Muscle of leg (tissue), 11 donors: ENCODE measurements around the gene RAI14. TPM values are rescaled to one million over a fixed set of nuclear protein-coding genes. Genes with fewer than 3 reads are reported as not detected.

Experiments used
- DNase-seq: peaks from one replicate; pipeline ENCODE4 v3.0.0; 2013
- H3K27ac ChIP-seq: one replicate; pipeline ENCODE4 v1.5.1; 2013; ENCODE audit warnings: mild to moderate bottlenecking, low read length, control low read depth
- H3K27me3 ChIP-seq: one replicate; pipeline ENCODE4 v1.6.1; 2013; ENCODE audit warnings: low read length; ENCODE audit not compliant: control insufficient read depth, insufficient read depth
- H3K36me3 ChIP-seq: one replicate; pipeline ENCODE4 v1.6.1; 2013; ENCODE audit warnings: low read length; ENCODE audit not compliant: control insufficient read depth, insufficient read depth
- H3K4me1 ChIP-seq: one replicate; pipeline ENCODE4 v1.6.1; 2013; ENCODE audit warnings: low read length; ENCODE audit not compliant: control insufficient read depth, insufficient read depth
- H3K4me3 ChIP-seq: one replicate; pipeline ENCODE4 v1.5.1; 2013; ENCODE audit warnings: low read length, control low read depth
- H3K9me3 ChIP-seq: replicated peaks from 2 replicates; pipeline ENCODE4 v1.6.1; 2013; ENCODE audit warnings: low read depth, low read length; ENCODE audit not compliant: control insufficient read depth
- WGBS: methylation state at CpG from one replicate; pipeline ENCODE4 v1.1.5; 2013; ENCODE audit warnings: missing lambda C conversion rate; ENCODE audit not compliant: insufficient coverage; 5-methylcytosine and 5-hydroxymethylcytosine counted together
- polyA plus RNA-seq, 8 donors: library from polyadenylated mRNA; unstranded; fragments of 120-200 nt; gene quantifications; one replicate each; pipeline versions ENCODE4 v1.2.1 to v1.2.3, GENCODE V29; 2013; ENCODE audit warnings: inconsistent platforms in 1 of 8, low replicate concordance in 1 of 8; ENCODE audit not compliant: insufficient read length in 8 of 8, insufficient read depth in 1 of 8
- total RNA-seq: library from RNA; stranded (reverse); fragments of 120-200 nt; gene quantifications from one replicate; pipeline ENCODE4 v1.2.4, GENCODE V29; 2013

RAI14 gene
- total and polyA plus RNA-seq, 9 donors = 15.7 to 40.4 (median 24.3) TPM

DNA sequence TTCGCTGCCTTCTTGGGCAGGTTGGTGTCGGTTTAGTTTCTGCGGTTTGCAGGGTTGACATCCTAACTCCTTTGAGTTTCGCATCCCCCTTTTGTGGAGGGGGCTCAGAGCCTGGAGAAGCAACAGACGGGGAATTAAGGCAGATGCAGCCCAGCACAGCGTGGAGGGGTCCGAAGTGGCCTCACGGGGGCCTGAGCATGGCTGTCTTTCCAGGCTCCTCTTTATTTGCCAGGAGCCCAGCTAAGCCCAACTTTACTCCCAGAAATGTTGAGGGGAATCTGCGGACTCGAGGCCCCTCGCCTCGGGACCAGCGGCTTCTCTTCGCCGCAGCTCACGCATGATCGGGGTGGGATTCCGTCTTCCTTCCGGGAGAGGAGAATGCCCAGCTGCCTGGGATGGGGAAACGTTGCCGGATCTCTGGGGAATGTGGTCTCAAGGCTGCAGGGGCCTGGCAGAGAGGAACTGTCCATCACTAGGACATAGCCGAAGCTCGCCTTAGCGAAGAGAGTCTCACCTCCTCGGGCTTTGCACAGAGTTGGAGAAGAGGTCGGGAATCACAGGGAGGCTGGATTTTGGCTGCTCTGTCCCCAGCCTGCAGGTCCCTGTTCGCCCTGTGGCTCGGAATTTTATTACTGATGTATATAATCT is 1.3 kb downstream of the RAI14 start:
- Histone ChIP-seq H3K27ac (peak overlapping the region; percentile 98), H3K36me3 (peaks cover 2% of the 10 kb centered on the region), H3K4me3 (peak overlapping the region; percentile 85), H3K27me3 (peaks cover 12% of the 10 kb centered on the region), H3K9me3 (no peaks in the 10 kb centered on the region), H3K4me1 (peaks cover 17% of the 10 kb centered on the region)
- peak; percentile 50 for DNase-seq
- WGBS = under 1% methylated on average over 19 of the region's 28 CpGs

GRCh38 chr5:34657988-34658387 is 1.9 kb downstream of the RAI14 start:
- WGBS = 17% methylated on average over 2 of the region's 4 CpGs
- H3K27me3 ChIP-seq = peaks cover 12% of the 10 kb centered on the region
- H3K9me3 ChIP-seq = no peaks in the 10 kb centered on the region
- peak overlapping the region; percentile 85 for H3K4me3 ChIP-seq
- DNase-seq = peak; percentile 33
- H3K36me3 ChIP-seq = peaks cover 2% of the 10 kb centered on the region
- H3K4me1 ChIP-seq = peaks cover 17% of the 10 kb centered on the region
- H3K27ac ChIP-seq = peak overlapping the region; percentile 98

DNA sequence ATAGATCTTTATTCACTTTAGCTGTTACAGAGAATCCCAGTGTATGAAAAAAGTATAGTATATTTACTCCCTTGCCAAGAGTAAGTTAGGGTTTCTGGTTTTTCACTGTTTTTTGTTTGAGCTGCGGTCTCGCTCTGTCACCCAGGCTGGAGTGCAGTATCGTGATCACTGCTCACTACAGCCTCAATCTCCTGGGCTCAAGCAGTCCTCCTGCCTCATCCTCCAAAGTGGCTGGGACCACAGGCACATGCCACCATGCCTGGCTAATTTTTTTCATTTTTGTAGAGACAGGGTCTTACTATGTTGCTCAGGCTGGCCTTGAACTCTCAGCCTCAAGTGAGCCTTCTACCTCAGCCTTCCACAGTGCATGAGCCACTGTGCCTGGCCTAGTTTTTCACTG is 3.0 kb downstream of the RAI14 start:
- H3K27me3 ChIP-seq = peaks cover 12% of the 10 kb centered on the region
- WGBS = 95% methylated on average over 3 of the region's 3 CpGs

DNA sequence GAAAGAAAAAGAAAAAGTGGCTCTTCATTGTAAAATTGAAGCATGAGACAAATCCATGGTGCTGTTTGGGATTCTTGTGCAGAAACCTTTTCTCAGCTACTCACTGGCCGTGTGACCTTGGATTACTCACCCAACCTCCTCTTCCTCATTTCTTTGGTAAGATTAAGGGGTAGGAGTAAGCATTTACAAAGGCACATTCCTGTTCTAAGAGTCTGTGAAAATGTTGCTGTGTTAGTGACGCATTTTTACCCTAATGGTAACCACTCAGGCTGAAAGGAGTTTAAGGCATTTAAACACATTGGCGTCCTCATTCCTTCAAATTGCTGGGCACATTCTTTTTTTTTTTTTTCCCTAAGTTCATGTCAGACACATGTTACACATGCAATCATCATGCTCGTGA is 4.3 kb downstream of the RAI14 start:
- Histone ChIP-seq H3K27ac (no peak overlapping the region), H3K36me3 (peaks cover 5% of the 10 kb centered on the region), H3K27me3 (peaks cover 12% of the 10 kb centered on the region), H3K9me3 (no peaks in the 10 kb centered on the region), H3K4me1 (peaks cover 17% of the 10 kb centered on the region), H3K4me3 (no peak overlapping the region)
- no peak for DNase-seq
- 100% methylated on average over 2 of the region's 4 CpGs for WGBS

More for the DNA sequence above, 3.0 kb downstream of the RAI14 start:
- DNase-seq = no peak
- Histone ChIP-seq H3K9me3 (no peaks in the 10 kb centered on the region), H3K4me1 (peaks cover 17% of the 10 kb centered on the region), H3K27ac (no peak overlapping the region), H3K4me3 (no peak overlapping the region), H3K36me3 (peaks cover 5% of the 10 kb centered on the region)

- no CpG with 5 or more reads among the region's 7 CpGs for WGBS
- Histone ChIP-seq H3K4me3 (no peak overlapping the region), H3K27me3 (no peaks in the 10 kb centered on the region), H3K27ac (no peak overlapping the region), H3K4me1 (no peaks in the 10 kb centered on the region), H3K9me3 (no peaks in the 10 kb centered on the region), H3K36me3 (peaks cover 9% of the 10 kb centered on the region)
- DNase-seq = no peak
These were observed 7.8 kb downstream of the RAI14 start for GRCh38 chr5:34663771-34664496.

DNA sequence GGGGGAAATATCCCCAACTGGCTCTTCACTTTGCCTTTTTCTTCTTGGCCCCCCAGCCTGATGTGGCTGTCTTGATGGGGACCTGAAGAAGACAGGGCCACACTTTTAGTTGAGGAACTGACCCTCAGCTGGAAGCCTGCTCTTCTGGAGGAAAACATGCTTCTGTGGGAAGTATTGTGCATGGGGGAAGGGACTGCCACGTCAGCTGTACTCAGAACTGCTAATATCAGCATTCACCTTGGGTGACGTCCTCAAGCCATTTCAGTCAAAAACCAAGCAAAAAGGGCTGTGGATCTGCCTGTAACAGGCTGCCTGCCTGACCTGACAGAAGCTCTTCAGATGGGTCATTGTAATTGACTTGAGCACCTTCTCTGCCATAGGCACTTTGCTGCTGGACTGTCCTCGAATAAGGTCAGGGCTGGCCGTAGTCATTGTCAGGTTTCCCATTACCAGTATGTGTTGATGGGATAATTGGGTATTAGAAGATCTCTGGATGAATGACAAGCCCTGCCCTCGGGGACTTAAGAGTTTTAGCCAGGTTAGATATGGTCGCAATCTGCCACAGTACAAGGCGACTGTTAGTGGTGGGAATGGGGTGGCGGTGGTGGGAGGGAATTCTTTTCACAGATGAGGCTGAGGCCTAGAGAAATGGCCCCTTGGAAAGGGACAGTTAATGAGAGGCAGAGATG is 10.4 kb downstream of the RAI14 start:
- Histone ChIP-seq H3K27me3 (no peaks in the 10 kb centered on the region), H3K4me3 (no peak overlapping the region), H3K9me3 (no peaks in the 10 kb centered on the region), H3K27ac (no peak overlapping the region), H3K4me1 (no peaks in the 10 kb centered on the region), H3K36me3 (peaks cover 6% of the 10 kb centered on the region)
- no peak for DNase-seq
- WGBS = 82% methylated on average over 8 of the region's 8 CpGs

- no peak overlapping the region for H3K27ac ChIP-seq
- peaks cover 6% of the 10 kb centered on the region for H3K36me3 ChIP-seq
- no peaks in the 10 kb centered on the region for H3K9me3 ChIP-seq
- 82% methylated on average over 4 of the region's 5 CpGs for WGBS
- H3K4me1 ChIP-seq = peaks cover under 1% of the 10 kb centered on the region
- H3K27me3 ChIP-seq = no peaks in the 10 kb centered on the region
- no peak overlapping the region for H3K4me3 ChIP-seq
- DNase-seq = no peak
These were observed 11.6 kb downstream of the RAI14 start for GRCh38 chr5:34667705-34668104.

GRCh38 chr5:34669931-34670516 is 13.9 kb downstream of the RAI14 start:
- no peaks in the 10 kb centered on the region for H3K9me3 ChIP-seq
- no peak overlapping the region for H3K4me3 ChIP-seq
- 23% methylated on average over 2 of the region's 7 CpGs for WGBS
- peaks cover 4% of the 10 kb centered on the region for H3K36me3 ChIP-seq
- H3K27me3 ChIP-seq = no peaks in the 10 kb centered on the region
- peak; percentile 47 for DNase-seq
- H3K4me1 ChIP-seq = peaks cover 12% of the 10 kb centered on the region
- no peak overlapping the region for H3K27ac ChIP-seq

GRCh38 chr5:34672196-34672595 is 16.1 kb downstream of the RAI14 start:
- H3K4me1 ChIP-seq = peaks cover 12% of the 10 kb centered on the region
- H3K36me3 ChIP-seq = peaks cover 4% of the 10 kb centered on the region
- no CpG with 5 or more reads among the region's 1 CpG for WGBS
- H3K4me3 ChIP-seq = no peak overlapping the region
- no peak overlapping the region for H3K27ac ChIP-seq
- no peaks in the 10 kb centered on the region for H3K27me3 ChIP-seq
- H3K9me3 ChIP-seq = no peaks in the 10 kb centered on the region
- DNase-seq = no peak
